Calu3 (cell line): ENCODE data around the gene CTXN1. TPM values are rescaled to one million over a fixed set of nuclear protein-coding genes. Genes with fewer than 3 reads are reported as not detected.

Source experiments
- BruUV-seq: library from RNA; stranded (reverse); fragments of 400-500 nt; replicated peaks from 2 replicates; lab custom pipeline; 2021; lab: Mats Ljungman, UMichigan
- CTCF ChIA-PET: fragments of 300-600 bp; sonication (Branson Sonifier 250); formaldehyde crosslinking; loops from one replicate; lab custom pipeline; 2022; ENCODE audit warnings: antibody characterized with exemption; lab: Charles Lee
- DNase-seq: peaks from one replicate; pipeline ENCODE4 v3.0.0; 2022
- H3K27ac Mint-ChIP-seq: one replicate; pipeline ENCODE4 v1.8.0; 2022; ENCODE audit warnings: mixed read lengths; ENCODE audit not compliant: unreplicated experiment
- H3K27me3 Mint-ChIP-seq: one replicate; pipeline ENCODE4 v1.8.0; 2022; ENCODE audit warnings: mixed read lengths; ENCODE audit not compliant: unreplicated experiment
- H3K36me3 Mint-ChIP-seq: one replicate; pipeline ENCODE4 v1.8.0; 2022; ENCODE audit warnings: mild to moderate bottlenecking, moderate library complexity, mixed read lengths; ENCODE audit not compliant: insufficient read depth, unreplicated experiment
- H3K4me1 Mint-ChIP-seq: one replicate; pipeline ENCODE4 v1.8.0; 2022; ENCODE audit warnings: mild to moderate bottlenecking, low read depth, mixed read lengths; ENCODE audit not compliant: unreplicated experiment
- H3K4me3 Mint-ChIP-seq: one replicate; pipeline ENCODE4 v1.8.0; 2022; ENCODE audit warnings: mild to moderate bottlenecking, low read depth, moderate library complexity, mixed read lengths; ENCODE audit not compliant: unreplicated experiment
- H3K9me3 Mint-ChIP-seq: one replicate; pipeline ENCODE4 v1.8.0; 2022; ENCODE audit warnings: low read depth, mixed read lengths; ENCODE audit not compliant: unreplicated experiment
- intact Hi-C: fragments of 100-400 bp; cut with micrococcal nuclease; formaldehyde crosslinking; loops from one replicate; pipeline ENCODE4 v1.10.0; 2022; ENCODE audit not compliant: unreplicated experiment
- total RNA-seq: library from RNA; stranded (reverse); gene quantifications from 2 replicates; pipeline ENCODE4 v1.2.3, GENCODE V29; 2022
- TF ChIP-seq, protein P1 (sequence below): fragments of 200-600 bp; IDR thresholded peaks from one replicate; pipeline ENCODE4 v1.8.0; 2022; ENCODE audit warnings: antibody characterized with exemption; ENCODE audit not compliant: unreplicated experiment

Gene CTXN1
- total RNA-seq, 1 experiment from 2014 or later = 12.2 TPM

DNA sequence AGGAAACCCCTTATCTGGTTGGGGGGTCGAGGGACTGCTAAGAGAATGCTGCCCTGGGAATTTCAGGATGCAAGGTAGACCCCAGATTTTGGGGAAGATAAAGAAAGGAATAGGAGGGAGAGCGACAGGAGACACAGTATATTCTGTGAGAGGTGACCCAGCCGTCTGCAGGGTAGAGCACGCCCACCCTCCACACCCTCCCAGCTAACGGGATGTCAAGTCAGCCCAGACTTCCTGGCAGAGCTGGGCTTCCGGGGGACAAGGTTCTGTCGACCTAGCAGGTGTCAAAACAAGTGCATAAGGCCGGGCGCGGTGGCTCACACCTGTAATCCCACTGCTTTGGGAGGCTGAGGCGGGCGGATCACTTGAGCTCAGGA, 51.0 kb downstream of the CTXN1 start:
- intact Hi-C loops = no loop called here
- BruUV-seq = no TSS peak
- peaks cover 10% of the 10 kb centered on the region for H3K4me1 Mint-ChIP-seq
- no peaks in the 10 kb centered on the region for H3K9me3 Mint-ChIP-seq
- CTCF ChIA-PET = no interaction called here
- no peak for DNase-seq
- TF ChIP-seq, protein P1, sequence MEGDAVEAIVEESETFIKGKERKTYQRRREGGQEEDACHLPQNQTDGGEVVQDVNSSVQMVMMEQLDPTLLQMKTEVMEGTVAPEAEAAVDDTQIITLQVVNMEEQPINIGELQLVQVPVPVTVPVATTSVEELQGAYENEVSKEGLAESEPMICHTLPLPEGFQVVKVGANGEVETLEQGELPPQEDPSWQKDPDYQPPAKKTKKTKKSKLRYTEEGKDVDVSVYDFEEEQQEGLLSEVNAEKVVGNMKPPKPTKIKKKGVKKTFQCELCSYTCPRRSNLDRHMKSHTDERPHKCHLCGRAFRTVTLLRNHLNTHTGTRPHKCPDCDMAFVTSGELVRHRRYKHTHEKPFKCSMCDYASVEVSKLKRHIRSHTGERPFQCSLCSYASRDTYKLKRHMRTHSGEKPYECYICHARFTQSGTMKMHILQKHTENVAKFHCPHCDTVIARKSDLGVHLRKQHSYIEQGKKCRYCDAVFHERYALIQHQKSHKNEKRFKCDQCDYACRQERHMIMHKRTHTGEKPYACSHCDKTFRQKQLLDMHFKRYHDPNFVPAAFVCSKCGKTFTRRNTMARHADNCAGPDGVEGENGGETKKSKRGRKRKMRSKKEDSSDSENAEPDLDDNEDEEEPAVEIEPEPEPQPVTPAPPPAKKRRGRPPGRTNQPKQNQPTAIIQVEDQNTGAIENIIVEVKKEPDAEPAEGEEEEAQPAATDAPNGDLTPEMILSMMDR = no peak
- no peaks in the 10 kb centered on the region for H3K27me3 Mint-ChIP-seq
- peaks cover 33% of the 10 kb centered on the region for H3K36me3 Mint-ChIP-seq
- peak overlapping the region; percentile 63 for H3K4me3 Mint-ChIP-seq
- H3K27ac Mint-ChIP-seq = no peak overlapping the region

Other genes starting within 250 kb of the CTXN1 start
- not detected in 2 replicates for gene MCEMP1, start 249.0 kb downstream of the CTXN1 start, total RNA-seq
- 82.4 and 87.3 TPM in 2 replicates for gene TRAPPC5, start 245.3 kb downstream of the CTXN1 start, total RNA-seq
- gene FCER2, start 224.0 kb downstream of the CTXN1 start, total RNA-seq = not detected in 2 replicates
- not detected in 2 replicates for gene CLEC4G, start 194.0 kb downstream of the CTXN1 start, total RNA-seq
- not detected in 2 replicates for gene CD209, start 178.6 kb downstream of the CTXN1 start, total RNA-seq
- gene CLEC4M, start 162.9 kb downstream of the CTXN1 start, total RNA-seq = not detected in 2 replicates
- 12.2 and 12.5 TPM in 2 replicates for gene EVI5L, start 95.9 kb downstream of the CTXN1 start, total RNA-seq
- 10.8 and 11.7 TPM in 2 replicates for gene PRR36, start 51.7 kb downstream of the CTXN1 start, total RNA-seq
- 8.0 and 9.1 TPM in 2 replicates for gene LRRC8E, start 37.6 kb downstream of the CTXN1 start, total RNA-seq
- 27.0 and 28.0 TPM in 2 replicates for gene MAP2K7, start 22.3 kb downstream of the CTXN1 start, total RNA-seq
- gene TGFBR3L, start 11.3 kb downstream of the CTXN1 start, total RNA-seq = 0.94 and 1.6 TPM in 2 replicates
- 12.1 and 16.4 TPM in 2 replicates for gene SNAPC2, start 5.8 kb downstream of the CTXN1 start, total RNA-seq
- 55.0 and 57.8 TPM in 2 replicates for gene TIMM44, start 17.5 kb upstream of the CTXN1 start, total RNA-seq
- 81.2 and 84.9 TPM in 2 replicates for gene ELAVL1, start 79.5 kb upstream of the CTXN1 start, total RNA-seq
- not detected in 2 replicates for gene CCL25, start 126.6 kb upstream of the CTXN1 start, total RNA-seq
- gene FBN3, start 223.5 kb upstream of the CTXN1 start, total RNA-seq = 0.54 TPM in 1 of 2 replicates, not detected in the other